Measurements from ENCODE around the gene CKAP4. TPM values are rescaled to one million over a fixed set of nuclear protein-coding genes. Genes with fewer than 3 reads are reported as not detected.

Gene CKAP4
- total and polyA plus RNA-seq, 2 experiments from 2014 or later, result 32.3 to 58.8 TPM

DNA sequence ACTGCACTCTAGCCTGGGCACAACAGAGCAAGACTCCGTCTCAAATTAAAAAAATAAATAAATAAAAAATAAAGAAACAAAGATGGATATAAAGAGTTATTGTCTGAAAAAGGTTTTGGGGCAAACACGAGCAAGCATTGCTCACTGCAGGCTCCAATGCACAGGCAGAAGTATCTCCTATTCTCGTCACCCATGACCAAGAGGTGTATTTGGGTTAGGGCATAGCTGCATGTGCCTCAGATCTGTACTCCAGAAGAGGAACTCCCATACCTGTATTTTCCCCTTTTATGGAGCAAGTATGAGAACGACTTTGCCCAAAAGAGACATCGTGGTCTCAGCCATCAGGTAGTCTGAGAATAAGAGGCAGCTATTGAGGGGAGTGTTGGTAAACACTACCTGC, 44.5 kb upstream of the CKAP4 start:
- no peaks in the 10 kb centered on the region for H3K27me3 ChIP-seq (ENCODE audit: insufficient read depth)
- H3K4me1 ChIP-seq (ENCODE audit: insufficient read depth), result no peaks in the 10 kb centered on the region
- H3K4me1 Mint-ChIP-seq, result peaks cover 1% of the 10 kb centered on the region
- no peaks in the 10 kb centered on the region for H4K20me1 ChIP-seq (replicated peaks; ENCODE audit: insufficient read depth)
- H3K4me3 Mint-ChIP-seq, result no peak overlapping the region
- no peak for DNase-seq (ENCODE audit: low spot score)
- no peaks in the 10 kb centered on the region for H3K79me2 ChIP-seq (replicated peaks; ENCODE audit: insufficient read depth)
- no peak overlapping the region for H2AFZ ChIP-seq
- TF ChIP-seq EZH2 (IDR thresholded peaks at IDR 0.05; ENCODE audit: low read depth, unreplicated experiment), result no peak
- TF ChIP-seq, protein P1, sequence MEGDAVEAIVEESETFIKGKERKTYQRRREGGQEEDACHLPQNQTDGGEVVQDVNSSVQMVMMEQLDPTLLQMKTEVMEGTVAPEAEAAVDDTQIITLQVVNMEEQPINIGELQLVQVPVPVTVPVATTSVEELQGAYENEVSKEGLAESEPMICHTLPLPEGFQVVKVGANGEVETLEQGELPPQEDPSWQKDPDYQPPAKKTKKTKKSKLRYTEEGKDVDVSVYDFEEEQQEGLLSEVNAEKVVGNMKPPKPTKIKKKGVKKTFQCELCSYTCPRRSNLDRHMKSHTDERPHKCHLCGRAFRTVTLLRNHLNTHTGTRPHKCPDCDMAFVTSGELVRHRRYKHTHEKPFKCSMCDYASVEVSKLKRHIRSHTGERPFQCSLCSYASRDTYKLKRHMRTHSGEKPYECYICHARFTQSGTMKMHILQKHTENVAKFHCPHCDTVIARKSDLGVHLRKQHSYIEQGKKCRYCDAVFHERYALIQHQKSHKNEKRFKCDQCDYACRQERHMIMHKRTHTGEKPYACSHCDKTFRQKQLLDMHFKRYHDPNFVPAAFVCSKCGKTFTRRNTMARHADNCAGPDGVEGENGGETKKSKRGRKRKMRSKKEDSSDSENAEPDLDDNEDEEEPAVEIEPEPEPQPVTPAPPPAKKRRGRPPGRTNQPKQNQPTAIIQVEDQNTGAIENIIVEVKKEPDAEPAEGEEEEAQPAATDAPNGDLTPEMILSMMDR (conservative IDR thresholded peaks at IDR 0.05; ENCODE audit: low read depth in 2 of 2), result no peak
- no peak for TF ChIP-seq ZNF114 (CRISPR knock-in tag; IDR thresholded peaks at IDR 0.05)
- TF ChIP-seq JUNB (IDR thresholded peaks at IDR 0.05; ENCODE audit: unreplicated experiment), result no peak
- TF ChIP-seq, protein P2, sequence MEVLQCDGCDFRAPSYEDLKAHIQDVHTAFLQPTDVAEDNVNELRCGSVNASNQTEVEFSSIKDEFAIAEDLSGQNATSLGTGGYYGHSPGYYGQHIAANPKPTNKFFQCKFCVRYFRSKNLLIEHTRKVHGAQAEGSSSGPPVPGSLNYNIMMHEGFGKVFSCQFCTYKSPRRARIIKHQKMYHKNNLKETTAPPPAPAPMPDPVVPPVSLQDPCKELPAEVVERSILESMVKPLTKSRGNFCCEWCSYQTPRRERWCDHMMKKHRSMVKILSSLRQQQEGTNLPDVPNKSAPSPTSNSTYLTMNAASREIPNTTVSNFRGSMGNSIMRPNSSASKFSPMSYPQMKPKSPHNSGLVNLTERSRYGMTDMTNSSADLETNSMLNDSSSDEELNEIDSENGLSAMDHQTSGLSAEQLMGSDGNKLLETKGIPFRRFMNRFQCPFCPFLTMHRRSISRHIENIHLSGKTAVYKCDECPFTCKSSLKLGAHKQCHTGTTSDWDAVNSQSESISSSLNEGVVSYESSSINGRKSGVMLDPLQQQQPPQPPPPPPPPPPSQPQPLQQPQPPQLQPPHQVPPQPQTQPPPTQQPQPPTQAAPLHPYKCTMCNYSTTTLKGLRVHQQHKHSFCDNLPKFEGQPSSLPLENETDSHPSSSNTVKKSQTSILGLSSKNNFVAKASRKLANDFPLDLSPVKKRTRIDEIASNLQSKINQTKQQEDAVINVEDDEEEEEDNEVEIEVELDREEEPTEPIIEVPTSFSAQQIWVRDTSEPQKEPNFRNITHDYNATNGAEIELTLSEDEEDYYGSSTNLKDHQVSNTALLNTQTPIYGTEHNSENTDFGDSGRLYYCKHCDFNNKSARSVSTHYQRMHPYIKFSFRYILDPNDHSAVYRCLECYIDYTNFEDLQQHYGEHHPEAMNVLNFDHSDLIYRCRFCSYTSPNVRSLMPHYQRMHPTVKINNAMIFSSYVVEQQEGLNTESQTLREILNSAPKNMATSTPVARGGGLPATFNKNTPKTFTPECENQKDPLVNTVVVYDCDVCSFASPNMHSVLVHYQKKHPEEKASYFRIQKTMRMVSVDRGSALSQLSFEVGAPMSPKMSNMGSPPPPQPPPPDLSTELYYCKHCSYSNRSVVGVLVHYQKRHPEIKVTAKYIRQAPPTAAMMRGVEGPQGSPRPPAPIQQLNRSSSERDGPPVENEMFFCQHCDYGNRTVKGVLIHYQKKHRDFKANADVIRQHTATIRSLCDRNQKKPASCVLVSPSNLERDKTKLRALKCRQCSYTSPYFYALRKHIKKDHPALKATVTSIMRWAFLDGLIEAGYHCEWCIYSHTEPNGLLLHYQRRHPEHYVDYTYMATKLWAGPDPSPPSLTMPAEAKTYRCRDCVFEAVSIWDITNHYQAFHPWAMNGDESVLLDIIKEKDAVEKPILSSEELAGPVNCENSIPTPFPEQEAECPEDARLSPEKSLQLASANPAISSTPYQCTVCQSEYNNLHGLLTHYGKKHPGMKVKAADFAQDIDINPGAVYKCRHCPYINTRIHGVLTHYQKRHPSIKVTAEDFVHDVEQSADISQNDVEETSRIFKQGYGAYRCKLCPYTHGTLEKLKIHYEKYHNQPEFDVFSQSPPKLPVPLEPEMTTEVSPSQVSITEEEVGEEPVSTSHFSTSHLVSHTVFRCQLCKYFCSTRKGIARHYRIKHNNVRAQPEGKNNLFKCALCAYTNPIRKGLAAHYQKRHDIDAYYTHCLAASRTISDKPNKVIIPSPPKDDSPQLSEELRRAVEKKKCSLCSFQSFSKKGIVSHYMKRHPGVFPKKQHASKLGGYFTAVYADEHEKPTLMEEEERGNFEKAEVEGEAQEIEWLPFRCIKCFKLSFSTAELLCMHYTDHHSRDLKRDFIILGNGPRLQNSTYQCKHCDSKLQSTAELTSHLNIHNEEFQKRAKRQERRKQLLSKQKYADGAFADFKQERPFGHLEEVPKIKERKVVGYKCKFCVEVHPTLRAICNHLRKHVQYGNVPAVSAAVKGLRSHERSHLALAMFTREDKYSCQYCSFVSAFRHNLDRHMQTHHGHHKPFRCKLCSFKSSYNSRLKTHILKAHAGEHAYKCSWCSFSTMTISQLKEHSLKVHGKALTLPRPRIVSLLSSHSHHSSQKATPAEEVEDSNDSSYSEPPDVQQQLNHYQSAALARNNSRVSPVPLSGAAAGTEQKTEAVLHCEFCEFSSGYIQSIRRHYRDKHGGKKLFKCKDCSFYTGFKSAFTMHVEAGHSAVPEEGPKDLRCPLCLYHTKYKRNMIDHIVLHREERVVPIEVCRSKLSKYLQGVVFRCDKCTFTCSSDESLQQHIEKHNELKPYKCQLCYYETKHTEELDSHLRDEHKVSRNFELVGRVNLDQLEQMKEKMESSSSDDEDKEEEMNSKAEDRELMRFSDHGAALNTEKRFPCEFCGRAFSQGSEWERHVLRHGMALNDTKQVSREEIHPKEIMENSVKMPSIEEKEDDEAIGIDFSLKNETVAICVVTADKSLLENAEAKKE (CRISPR knock-in tag; IDR thresholded peaks at IDR 0.05), result no peak
- TF ChIP-seq STAT1 (IDR thresholded peaks at IDR 0.05; ENCODE audit: unreplicated experiment), result no peak
- no peak for TF ChIP-seq EZH2phosphoT487 (IDR thresholded peaks at IDR 0.05; ENCODE audit: unreplicated experiment)
- no peak for TF ChIP-seq POLR2AphosphoS5 (IDR thresholded peaks at IDR 0.05; ENCODE audit: low read depth)
- TF ChIP-seq CREB1 (CRISPR knock-in tag; IDR thresholded peaks at IDR 0.05; ENCODE audit: low read depth), result no peak
- H3K27ac ChIP-seq (ENCODE audit: low read depth), result no peak overlapping the region
- no peaks in the 10 kb centered on the region for H3F3A ChIP-seq (replicated peaks; ENCODE audit: low read depth)
- ATAC-seq, result no peak
- H3K27ac Mint-ChIP-seq, result no peak overlapping the region
- H3K27me3 Mint-ChIP-seq (ENCODE audit: insufficient read depth, low read depth, poor library complexity), result no peaks in the 10 kb centered on the region
- no peak overlapping the region for H3K4me3 ChIP-seq
- no peaks in the 10 kb centered on the region for H3K9me2 ChIP-seq (ENCODE audit: insufficient read depth)
- no peaks in the 10 kb centered on the region for H3K36me3 Mint-ChIP-seq (ENCODE audit: low read depth)
- H3K36me3 ChIP-seq (ENCODE audit: insufficient read depth), result no peaks in the 10 kb centered on the region
- no peaks in the 10 kb centered on the region for H3K9me3 Mint-ChIP-seq
- H3K4me2 ChIP-seq, result no peak overlapping the region
